AG04449 (cell line): ENCODE measurements around the gene PTPRO.

Experiments
- CTCF ChIA-PET: fragments of 350-600 bp; formaldehyde crosslinking; extraction: SDS; loops from one replicate; lab custom pipeline; 2021; ENCODE audit warnings: antibody characterized with exemption; lab: Yijun Ruan, JAX
- POLR2A ChIA-PET: fragments of 400-600, 350-600 bp; formaldehyde crosslinking; extraction: SDS; loops from one replicate; lab custom pipeline; 2020; ENCODE audit warnings: antibody characterized with exemption, inconsistent platforms; lab: Yijun Ruan, JAX
- DNase-seq: peaks from one replicate; pipeline ENCODE4 v3.0.0-alpha.2; 2010; ENCODE audit warnings: low read depth, low spot score
- H3K4me3 ChIP-seq: 2 replicates; pipeline ENCODE4 v1.5.1; 2011; ENCODE audit warnings: low read depth, mild to moderate bottlenecking, control low read depth, low read length
- CTCF ChIP-seq: IDR thresholded peaks from one replicate; pipeline ENCODE4 v1.5.1; 2011; ENCODE audit warnings: mild to moderate bottlenecking, moderate library complexity, low read length, control low read depth, inconsistent platforms; ENCODE audit not compliant: insufficient read depth; ENCODE audit errors: missing control alignments

The PTPRO gene

GRCh38 chr12:15597125-15597830, 275.0 kb downstream of the PTPRO start:
- no peak for TF ChIP-seq CTCF
- DNase-seq, result no peak
- no peak overlapping the region for H3K4me3 ChIP-seq
- CTCF ChIA-PET, result interaction anchor here (1.0 to 1.5 kb wide), 5 partner anchors 9 to 260 kb away, joined by 3 to 5 read pairs (median 4); no protein-coding TSS in a partner anchor
- POLR2A ChIA-PET, result no interaction called here

GRCh38 chr12:15599266-15600037, 277.1 kb downstream of the PTPRO start:
- no peak for DNase-seq
- no peak for TF ChIP-seq CTCF
- ChIA-PET CTCF (interaction anchor here (0.9 to 1.3 kb wide), 5 partner anchors 9 to 249 kb away, joined by 3 to 6 read pairs (median 3); no protein-coding TSS in a partner anchor), POLR2A (no interaction called here)
- H3K4me3 ChIP-seq, result no peak overlapping the region

GRCh38 chr12:15600223-15600935, 278.1 kb downstream of the PTPRO start:
- DNase-seq, result no peak

GRCh38 chr12:15601210-15601800, 279.0 kb downstream of the PTPRO start:
- ChIA-PET CTCF (no interaction called here), POLR2A (no interaction called here)
- peak; percentile 61 for DNase-seq
- no peak overlapping the region for H3K4me3 ChIP-seq
- no peak for TF ChIP-seq CTCF

More at GRCh38 chr12:15600223-15600935, 278.1 kb downstream of the PTPRO start:
- ChIA-PET CTCF (no interaction called here), POLR2A (no interaction called here)
- TF ChIP-seq CTCF, result no peak
- H3K4me3 ChIP-seq, result no peak overlapping the region

GRCh38 chr12:15602051-15602672, 279.9 kb downstream of the PTPRO start:
- DNase-seq, result no peak
- ChIA-PET POLR2A (no interaction called here), CTCF (interaction anchor here (0.6 to 2.2 kb wide), 4 partner anchors 12 to 188 kb away, joined by 3 to 10 read pairs (median 6); no protein-coding TSS in a partner anchor)
- TF ChIP-seq CTCF, result no peak
- no peak overlapping the region for H3K4me3 ChIP-seq
